DOHH2 (cell line): ENCODE results near the gene DUS3L.

ENCODE experiments used
- H3F3A ChIP-seq: fragments of 200-600 bp; sonication (generic), shearing (Covaris generic); 2 replicates; pipeline ENCODE4 v1.6.0; 2016; ENCODE audit warnings: antibody characterized with exemption, mild to moderate bottlenecking; ENCODE audit not compliant: control insufficient read depth, insufficient read depth
- H3K27ac ChIP-seq: fragments of 200-600 bp; sonication (generic); 2 replicates; pipeline ENCODE4 v1.5.1; 2014; ENCODE audit warnings: low read depth, mild to moderate bottlenecking, low read length, moderate library complexity
- H3K27me3 ChIP-seq: fragments of 200-600 bp; sonication (generic); 2 replicates; pipeline ENCODE4 v1.6.1; 2014; ENCODE audit warnings: mild to moderate bottlenecking, low read length, mixed read lengths; ENCODE audit not compliant: control insufficient read depth
- H3K36me3 ChIP-seq: fragments of 200-600 bp; sonication (generic); 2 replicates; pipeline ENCODE4 v1.6.1; 2014; ENCODE audit warnings: mild to moderate bottlenecking, low read length, moderate library complexity, mixed read lengths; ENCODE audit not compliant: control insufficient read depth
- H3K4me1 ChIP-seq: fragments of 200-600 bp; sonication (generic); 2 replicates; pipeline ENCODE4 v1.6.1; 2014; ENCODE audit warnings: mild to moderate bottlenecking, low read length, mixed read lengths; ENCODE audit not compliant: control insufficient read depth
- H3K4me2 ChIP-seq: fragments of 200-600 bp; sonication (generic); 2 replicates; pipeline ENCODE4 v1.6.0; 2014; ENCODE audit warnings: mild to moderate bottlenecking, low read length, moderate library complexity
- H3K4me3 ChIP-seq: fragments of 200-600 bp; sonication (generic); 2 replicates; pipeline ENCODE4 v1.5.1; 2014; ENCODE audit warnings: mild to moderate bottlenecking, low read length, mixed read lengths
- H3K79me2 ChIP-seq: fragments of 200-600 bp; sonication (generic); 2 replicates; pipeline ENCODE4 v1.6.1; 2014; ENCODE audit warnings: mild to moderate bottlenecking, low read length, mixed read lengths; ENCODE audit not compliant: control insufficient read depth
- H3K9me2 ChIP-seq: fragments of 200-600 bp; sonication (generic); replicated peaks from 2 replicates; pipeline ENCODE4 v1.6.1; 2014; ENCODE audit warnings: mild to moderate bottlenecking, low read length, mixed read lengths; ENCODE audit not compliant: control insufficient read depth
- H3K9me3 ChIP-seq: fragments of 200-600 bp; sonication (generic); 2 replicates; pipeline ENCODE4 v1.6.1; 2014; ENCODE audit warnings: antibody characterized with exemption, low read length, mixed read lengths; ENCODE audit not compliant: control insufficient read depth, insufficient read depth
- H4K20me1 ChIP-seq: fragments of 200-600 bp; sonication (generic); 2 replicates; pipeline ENCODE4 v1.6.0; 2014; ENCODE audit warnings: low read depth, mild to moderate bottlenecking, antibody characterized with exemption, low read length, moderate library complexity; ENCODE audit not compliant: control insufficient read depth, insufficient read depth
- EZH2phosphoT487 ChIP-seq: fragments of 200-600 bp; sonication (generic); IDR thresholded peaks from 2 replicates; pipeline ENCODE4 v1.6.1; 2017; ENCODE audit warnings: borderline replicate concordance, mild to moderate bottlenecking, antibody characterized with exemption, low read length, moderate library complexity, mixed read lengths
- TF ChIP-seq, protein P1 (sequence below): fragments of 200-600 bp; sonication (generic); IDR thresholded peaks from one replicate; pipeline ENCODE4 v1.5.1; 2014; ENCODE audit warnings: antibody characterized with exemption, mild to moderate bottlenecking, low read depth, low read length; ENCODE audit not compliant: poor library complexity, severe bottlenecking

The DUS3L gene

DNA sequence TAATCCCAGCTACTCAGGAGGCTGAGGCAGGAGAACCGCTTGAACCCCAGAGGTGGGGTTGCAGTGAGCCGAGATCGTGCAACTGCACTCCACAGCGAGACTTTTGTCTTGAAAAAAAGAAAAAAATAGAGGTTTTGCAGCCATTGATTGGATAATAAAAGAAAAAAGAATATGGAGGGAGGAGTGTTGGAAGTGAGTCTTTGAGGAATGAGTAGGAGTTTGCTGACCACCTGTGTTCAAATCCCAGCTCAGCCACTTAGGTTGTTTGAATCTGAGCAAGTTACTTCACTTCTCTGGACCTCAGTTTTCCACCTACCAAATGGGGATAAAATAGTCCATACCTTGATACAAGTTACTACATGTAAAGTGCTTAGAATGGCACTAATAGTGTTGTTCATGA is 20.2 kb upstream of the DUS3L start:
- H3K27me3 ChIP-seq = peaks cover 6% of the 10 kb centered on the region
- H4K20me1 ChIP-seq = no peaks in the 10 kb centered on the region
- no peaks in the 10 kb centered on the region for H3K9me3 ChIP-seq
- no peaks in the 10 kb centered on the region for H3F3A ChIP-seq
- no peak overlapping the region for H3K4me2 ChIP-seq
- TF ChIP-seq EZH2phosphoT487 = no peak
- TF ChIP-seq, protein P1, sequence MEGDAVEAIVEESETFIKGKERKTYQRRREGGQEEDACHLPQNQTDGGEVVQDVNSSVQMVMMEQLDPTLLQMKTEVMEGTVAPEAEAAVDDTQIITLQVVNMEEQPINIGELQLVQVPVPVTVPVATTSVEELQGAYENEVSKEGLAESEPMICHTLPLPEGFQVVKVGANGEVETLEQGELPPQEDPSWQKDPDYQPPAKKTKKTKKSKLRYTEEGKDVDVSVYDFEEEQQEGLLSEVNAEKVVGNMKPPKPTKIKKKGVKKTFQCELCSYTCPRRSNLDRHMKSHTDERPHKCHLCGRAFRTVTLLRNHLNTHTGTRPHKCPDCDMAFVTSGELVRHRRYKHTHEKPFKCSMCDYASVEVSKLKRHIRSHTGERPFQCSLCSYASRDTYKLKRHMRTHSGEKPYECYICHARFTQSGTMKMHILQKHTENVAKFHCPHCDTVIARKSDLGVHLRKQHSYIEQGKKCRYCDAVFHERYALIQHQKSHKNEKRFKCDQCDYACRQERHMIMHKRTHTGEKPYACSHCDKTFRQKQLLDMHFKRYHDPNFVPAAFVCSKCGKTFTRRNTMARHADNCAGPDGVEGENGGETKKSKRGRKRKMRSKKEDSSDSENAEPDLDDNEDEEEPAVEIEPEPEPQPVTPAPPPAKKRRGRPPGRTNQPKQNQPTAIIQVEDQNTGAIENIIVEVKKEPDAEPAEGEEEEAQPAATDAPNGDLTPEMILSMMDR = no peak
- no peaks in the 10 kb centered on the region for H3K36me3 ChIP-seq
- no peak overlapping the region for H3K27ac ChIP-seq
- H3K4me3 ChIP-seq = no peak overlapping the region
- no peaks in the 10 kb centered on the region for H3K9me2 ChIP-seq
- H3K4me1 ChIP-seq = no peaks in the 10 kb centered on the region
- H3K79me2 ChIP-seq = no peaks in the 10 kb centered on the region

GRCh38 chr19:5809469-5809868 is 18.5 kb upstream of the DUS3L start:
- no peaks in the 10 kb centered on the region for H3K9me3 ChIP-seq
- H3K27me3 ChIP-seq = peaks cover 17% of the 10 kb centered on the region
- H3K4me1 ChIP-seq = peaks cover 2% of the 10 kb centered on the region
- no peak overlapping the region for H3K4me3 ChIP-seq
- no peaks in the 10 kb centered on the region for H3K36me3 ChIP-seq
- H3K4me2 ChIP-seq = no peak overlapping the region
- H3K27ac ChIP-seq = no peak overlapping the region
- H4K20me1 ChIP-seq = no peaks in the 10 kb centered on the region
- TF ChIP-seq, protein P1 = no peak
- TF ChIP-seq EZH2phosphoT487 = no peak
- no peaks in the 10 kb centered on the region for H3K79me2 ChIP-seq
- no peaks in the 10 kb centered on the region for H3F3A ChIP-seq
- H3K9me2 ChIP-seq = no peaks in the 10 kb centered on the region

DNA sequence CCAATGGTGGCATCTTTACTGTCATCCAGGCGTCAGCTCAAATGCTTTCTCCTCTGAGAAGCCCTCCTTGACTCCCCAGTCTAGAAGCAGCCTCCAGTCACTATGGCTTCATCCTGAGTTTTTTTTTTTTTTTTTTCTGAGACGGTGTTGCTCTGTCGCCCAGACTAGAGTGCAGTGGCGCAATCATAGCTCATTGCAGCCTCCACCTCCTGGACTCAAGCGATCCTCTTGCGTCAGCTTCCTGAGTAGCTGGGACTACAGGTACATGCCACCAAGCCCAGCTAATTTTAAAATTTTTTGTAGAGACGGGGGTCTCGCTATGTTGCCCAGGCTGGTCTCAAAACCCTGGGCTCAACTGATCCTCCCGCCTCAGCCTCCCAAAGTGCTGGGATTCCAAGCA is 18.1 kb upstream of the DUS3L start:
- peaks cover 7% of the 10 kb centered on the region for H3K4me1 ChIP-seq
- no peak overlapping the region for H3K4me3 ChIP-seq
- H3K27ac ChIP-seq = no peak overlapping the region
- H3K36me3 ChIP-seq = no peaks in the 10 kb centered on the region
- no peaks in the 10 kb centered on the region for H3K9me2 ChIP-seq
- no peak overlapping the region for H3K4me2 ChIP-seq
- H3K9me3 ChIP-seq = no peaks in the 10 kb centered on the region
- H4K20me1 ChIP-seq = no peaks in the 10 kb centered on the region
- no peaks in the 10 kb centered on the region for H3K79me2 ChIP-seq
- no peaks in the 10 kb centered on the region for H3F3A ChIP-seq
- TF ChIP-seq, protein P1 = no peak
- no peak for TF ChIP-seq EZH2phosphoT487
- peaks cover 21% of the 10 kb centered on the region for H3K27me3 ChIP-seq
